Posterior cingulate gyrus (tissue), 11 donors: ENCODE results near the gene SNUPN.

Experiments used
- DNase-seq, 10 donors: peaks; one replicate each; pipeline versions ENCODE4 v3.0.0 to v3.0.0-alpha.2; 2020 to 2021; ENCODE audit warnings: mixed read lengths in 3 of 10
- intact Hi-C: fragments of 100-400 bp; cut with DNase I; formaldehyde crosslinking; loops from one replicate; pipeline ENCODE4 v1.15.1; 2023

Gene SNUPN

DNA sequence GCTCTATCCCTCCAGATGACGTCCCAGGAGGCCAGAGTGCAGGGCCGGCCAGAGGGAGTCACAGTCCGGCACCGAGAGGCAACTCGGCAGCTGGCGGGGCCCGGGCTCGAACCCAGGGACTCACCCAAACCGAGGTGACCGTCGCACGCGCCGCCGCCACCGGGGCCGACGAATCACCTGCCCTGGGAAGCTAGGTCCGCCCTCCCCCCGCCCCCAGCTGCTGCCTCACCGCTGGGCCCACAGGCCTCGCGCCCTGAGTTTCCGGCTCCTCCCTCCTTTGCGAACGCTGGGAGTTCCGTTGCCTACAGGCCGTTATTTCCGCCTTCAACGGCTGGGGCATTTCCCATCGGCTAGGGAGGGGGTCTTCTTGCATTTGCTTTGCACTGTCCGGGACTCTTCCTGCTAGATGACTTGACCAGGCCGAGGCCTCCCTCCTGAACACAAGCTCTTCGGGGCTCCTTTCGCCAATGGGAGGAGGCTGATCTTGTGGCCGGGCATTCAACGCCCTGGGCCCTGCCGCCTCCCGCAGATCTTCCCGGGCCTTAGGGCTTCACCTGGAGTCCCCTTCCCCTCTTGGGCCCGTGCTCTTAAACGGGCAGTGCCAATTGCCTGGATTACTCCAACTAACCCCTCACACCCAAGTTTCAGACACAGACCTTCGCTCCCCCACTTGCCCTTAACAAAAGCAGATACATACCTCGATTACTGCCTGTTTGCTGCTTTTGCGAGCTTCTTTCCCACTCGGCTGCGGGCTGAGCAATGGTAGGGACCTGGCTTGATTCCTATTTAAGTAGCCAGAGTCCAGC is at the start of gene SNUPN:
SNUPN (minus strand) TSS at position 184 of the 806 bp plus-strand sequence. CDS start 4,674 bp downstream, outside the sequence.
- DNase-seq, result peak; percentile 87 to 99 (median 91)
- intact Hi-C loops, result loop anchor here (1.0 to 5.0 kb wide), 3 partner anchors 15 to 258 kb away; partner anchors contain the start of genes IMP3, MAN2C1 and SIN3A

DNA sequence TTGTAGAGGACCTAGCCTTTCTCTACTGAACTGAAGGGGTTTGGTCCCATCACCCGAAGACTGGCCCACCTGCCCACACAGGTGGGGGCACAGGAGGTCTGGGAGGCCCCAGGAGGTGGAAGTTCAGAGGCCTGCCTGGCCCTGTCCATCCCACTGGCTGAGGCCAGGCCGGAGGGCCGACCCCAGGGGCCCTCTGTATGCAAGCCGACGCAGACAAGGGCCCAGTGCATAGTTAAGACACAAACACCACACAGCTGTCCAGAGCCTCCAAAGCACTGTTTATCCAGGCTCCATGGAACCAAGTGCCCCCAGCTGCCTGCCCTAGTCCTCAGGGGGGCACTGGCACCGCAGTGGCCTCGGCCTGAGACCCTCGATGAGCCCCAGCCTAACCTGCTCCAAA is 48.8 kb upstream of the SNUPN start:
- intact Hi-C loops, result no loop called here
- no peak for DNase-seq

DNA sequence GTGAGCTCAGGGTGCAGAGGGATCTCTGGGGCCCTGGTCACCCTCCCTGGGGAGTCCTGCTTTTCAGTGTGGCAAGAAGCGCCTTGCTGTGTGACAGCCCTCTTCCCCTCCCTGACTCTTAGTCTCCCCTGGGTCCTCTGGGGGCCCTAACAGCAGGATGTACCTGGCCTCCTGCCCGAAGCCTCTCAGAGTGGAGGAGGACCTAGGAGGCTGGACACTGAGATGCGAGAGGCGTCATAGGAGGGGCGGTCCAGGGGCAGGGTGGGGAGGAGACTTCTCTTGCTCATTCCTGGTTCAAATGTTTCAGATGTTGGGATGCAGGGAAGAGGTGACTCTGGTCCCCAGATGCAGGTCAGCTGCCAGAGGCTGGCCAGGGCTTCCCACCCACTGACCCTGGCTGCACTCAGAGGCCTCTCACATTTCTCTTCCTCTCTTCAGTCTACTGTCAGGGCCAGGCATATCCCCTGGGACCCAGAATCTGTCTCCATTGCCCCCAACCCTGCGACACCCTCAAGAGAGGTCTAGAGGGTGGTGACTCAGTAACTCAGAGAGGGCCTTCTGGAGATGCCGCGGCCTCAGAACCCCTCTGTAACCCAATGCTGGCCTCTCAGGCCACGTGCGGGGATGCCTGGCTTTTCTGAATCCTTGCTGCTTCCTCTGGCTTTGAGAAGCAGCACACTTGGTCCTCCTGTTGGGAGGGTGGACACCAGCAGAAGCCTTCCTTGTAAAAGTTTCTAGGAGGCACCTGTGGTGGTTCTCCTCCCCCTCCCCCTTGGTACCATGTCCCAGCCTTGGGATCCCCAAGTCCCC is 48.1 kb upstream of the SNUPN start:
- no peak for DNase-seq
- intact Hi-C loops, result no loop called here

DNA sequence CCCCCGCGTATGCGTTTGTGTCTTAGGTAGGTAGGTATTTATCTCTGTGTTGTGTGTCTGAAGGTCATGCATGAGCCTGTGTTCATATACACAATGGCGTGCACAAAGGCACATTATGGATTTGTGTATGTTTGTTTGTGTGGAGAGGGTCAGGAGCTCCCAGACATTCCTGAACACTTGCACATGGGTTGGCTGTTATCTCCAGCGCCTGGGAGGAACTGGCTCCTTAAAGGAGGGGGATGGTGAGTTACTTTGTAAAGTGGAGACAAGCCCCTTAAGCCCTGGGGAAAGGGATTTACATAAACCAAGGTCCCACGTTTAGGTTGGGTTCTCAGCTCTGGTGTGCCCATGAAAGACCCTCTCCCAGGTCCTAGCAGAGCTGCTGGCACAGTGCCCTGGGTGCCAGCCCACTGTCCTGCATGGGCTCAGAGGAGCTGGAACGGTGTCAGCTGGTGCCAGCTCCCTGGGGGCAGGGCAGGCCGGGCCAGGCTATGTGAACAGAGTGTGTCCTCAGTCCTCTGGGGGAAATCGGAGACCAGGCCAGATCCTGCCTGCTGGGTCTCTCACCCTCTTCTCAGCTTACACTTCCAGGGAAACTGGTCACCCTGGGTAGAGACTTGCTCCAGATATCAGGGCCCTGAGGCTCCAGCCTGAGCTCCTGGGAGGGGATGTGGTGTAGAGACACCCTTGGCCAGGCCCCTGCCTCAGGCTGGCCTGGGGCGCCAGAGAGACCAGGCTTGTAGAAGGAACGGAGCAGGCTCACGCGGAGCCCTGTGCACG is 47.3 kb upstream of the SNUPN start:
- intact Hi-C loops, result no loop called here
- DNase-seq, result no peak

DNA sequence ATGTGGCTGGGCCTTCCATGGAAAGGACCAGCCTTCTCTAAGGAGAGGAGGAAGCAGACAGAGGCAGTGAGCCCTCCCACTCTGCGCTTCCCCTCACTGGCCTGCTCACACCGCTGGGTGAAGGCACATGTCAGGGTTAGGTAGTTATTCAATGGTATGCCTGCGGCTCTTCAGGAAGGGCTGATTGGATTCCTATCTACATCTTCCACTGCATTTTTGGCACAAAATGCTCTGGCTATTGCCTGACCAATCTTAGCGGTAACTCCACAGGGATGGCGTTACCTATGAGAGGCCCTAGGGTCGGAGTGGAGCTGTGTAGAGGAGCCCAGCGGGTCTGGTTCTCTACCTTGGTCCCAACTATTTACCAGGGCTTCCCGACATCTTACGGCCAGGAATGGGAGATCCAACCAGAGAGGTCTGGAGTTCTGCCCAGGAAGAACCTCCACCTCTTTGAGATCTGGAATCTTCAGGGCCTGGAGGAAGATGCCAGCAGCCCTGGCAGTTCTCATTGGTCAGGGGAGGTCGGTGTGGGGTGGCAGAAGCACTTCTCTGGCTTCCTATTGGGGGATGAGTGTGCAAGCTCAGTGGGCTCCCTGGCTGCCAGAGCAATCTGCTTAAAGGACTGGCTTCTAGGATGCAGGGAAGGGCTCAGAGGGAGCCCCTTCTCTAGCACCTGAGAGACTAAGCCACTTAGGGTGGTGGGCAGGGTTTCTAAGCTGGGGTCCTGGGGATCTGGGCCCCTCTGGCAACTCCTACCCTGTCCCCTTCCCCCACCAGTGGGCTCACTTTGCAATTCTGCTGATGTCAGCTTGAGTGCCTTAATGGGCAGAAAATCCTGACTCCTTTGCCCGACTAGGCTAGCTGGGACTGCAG is 46.4 kb upstream of the SNUPN start:
- no peak for DNase-seq

DNA sequence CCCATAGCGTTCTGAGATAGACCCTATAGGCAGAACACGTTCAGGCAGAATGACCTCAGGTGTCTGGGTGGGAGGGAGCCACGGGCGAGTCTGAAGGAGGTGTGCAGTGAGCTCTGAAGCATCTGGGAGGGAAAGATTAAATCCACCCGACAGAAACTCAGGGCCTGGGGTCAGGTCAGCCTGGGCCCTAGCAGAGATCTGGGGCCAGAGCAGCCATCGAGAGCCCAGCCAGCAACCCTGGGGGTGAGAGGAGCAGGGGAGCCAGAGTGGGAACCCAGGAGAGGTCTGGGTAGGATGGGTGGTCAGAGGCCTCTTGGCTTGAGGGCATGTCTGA is 44.3 kb upstream of the SNUPN start:
- intact Hi-C loops, result no loop called here
- no peak for DNase-seq

More for the DNA sequence above, 46.4 kb upstream of the SNUPN start:
- intact Hi-C loops, result no loop called here

DNA sequence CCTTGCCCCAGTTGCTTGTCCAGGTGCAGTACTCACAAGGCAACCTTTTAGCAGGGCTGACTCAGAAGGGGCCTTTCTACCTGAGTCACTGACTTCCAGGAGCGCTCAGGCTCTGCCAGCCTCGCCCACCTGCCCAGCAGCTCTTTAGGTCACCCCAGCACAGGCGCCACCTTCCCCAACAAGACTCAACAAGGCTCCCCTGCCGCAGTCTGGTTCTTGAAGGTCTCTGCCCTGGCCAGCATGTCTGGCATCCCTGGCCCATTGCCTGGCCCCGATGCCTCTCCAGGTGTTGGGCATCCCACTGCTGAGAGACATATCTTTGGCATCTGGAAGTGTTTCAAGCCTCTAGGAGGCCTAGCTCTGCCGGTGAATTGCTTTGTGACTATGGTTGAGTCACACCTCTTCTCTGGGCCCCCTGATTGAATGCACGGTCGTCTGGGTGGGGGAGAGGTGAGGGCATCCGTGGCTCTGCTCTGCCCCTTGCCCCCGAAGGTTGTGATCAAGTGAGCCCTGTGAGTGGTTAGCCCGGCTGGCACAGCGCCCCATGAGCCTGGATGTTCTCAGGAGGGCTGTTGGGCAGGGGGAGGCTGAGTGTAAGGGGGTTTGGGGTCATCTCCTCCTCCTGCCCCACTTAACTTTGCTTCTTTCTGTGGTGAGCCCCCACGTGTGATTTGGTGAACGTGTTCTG is 43.8 kb upstream of the SNUPN start:
- intact Hi-C loops, result no loop called here
- no peak for DNase-seq

DNA sequence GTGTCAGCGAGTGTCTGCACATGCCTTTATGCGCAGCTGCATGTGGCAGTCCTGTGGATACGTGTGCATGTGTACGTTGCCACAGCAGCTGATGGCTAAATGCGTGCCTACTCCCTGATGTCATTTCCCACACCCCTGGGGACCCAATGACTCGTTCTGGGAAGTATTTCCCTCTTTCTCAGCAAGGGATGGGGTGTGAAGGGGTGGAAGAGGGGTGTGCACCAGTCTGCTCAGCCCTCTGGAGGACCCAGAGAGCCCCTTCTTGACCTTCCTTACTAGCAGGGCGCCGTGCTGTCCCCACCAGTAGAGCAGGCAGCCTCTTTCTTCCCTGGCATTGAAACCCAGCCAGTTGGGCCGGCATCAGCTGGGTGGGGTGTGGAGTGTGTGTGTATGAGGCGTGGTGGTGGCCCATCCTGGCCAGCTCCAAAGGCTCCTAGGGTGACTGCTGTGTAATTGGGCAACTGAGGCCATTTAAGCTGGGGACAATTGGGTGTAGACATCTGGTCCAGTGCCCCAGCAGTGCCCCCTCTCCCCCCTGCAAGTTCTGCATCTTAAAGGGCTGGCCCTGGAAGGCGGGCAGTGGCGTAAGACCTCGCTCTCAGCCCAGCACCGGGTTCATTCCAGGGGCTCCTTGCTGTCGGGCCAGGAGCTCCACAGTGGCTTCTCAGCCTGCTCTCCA is 41.4 kb upstream of the SNUPN start:
- no peak for DNase-seq
- intact Hi-C loops, result no loop called here

DNA sequence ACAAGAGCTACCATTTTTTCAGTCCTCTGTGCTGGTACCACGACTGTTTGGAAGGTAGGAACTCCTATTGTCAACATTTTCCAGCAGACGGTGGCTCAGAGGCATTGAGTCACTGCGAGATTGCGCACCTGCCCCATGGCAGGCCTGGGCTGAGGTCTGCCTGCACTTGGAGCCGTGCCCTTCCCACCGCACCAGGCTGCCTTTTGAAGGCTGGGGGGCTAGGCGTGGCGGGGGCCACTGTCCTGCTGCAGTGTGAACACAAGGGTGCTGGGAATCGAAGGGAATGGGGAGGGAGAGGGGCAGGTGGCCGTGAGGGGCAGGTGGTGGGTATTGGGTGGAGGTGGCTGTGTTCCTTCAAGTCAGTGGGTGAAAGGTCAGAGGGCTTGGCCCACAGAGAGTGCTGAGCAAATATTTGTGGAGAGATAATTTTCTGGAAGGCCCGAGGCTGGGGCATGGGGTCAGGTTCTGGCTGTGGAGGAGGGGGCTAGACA is 38.5 kb upstream of the SNUPN start:
- intact Hi-C loops, result no loop called here
- no peak for DNase-seq

DNA sequence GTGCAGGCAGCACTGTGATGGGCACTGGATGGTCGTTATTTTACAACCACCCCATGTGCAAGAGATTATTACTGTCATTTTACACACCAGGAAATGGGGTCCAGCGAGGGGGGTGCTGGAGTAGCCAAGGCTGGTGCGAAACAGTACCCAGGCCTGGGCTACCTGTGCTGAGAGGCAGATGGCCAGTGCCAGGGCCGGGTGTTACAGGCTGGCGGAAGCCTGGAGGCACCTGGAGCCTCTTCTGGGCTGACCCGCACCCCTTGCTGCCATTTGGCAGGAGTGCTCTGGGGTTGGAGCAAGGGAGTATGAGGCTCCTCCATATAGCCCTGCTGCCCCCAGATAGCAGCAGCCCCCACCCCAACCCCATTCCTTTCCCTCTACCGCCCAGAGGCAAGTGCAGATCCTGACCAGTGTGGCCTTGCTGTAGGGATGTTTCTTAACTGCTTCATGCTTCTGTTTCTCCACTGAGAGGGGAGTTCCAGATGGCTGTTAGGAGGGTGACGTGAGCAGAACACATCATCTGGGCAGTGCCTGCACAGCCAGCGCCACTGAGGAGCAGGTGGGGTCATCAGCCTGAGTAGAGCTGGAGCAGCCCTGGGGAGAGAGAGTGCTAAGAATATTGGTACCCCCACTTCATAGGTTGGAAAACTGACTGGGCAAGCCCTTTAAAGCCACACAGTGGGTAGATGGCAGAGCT is 37.4 kb upstream of the SNUPN start:
- DNase-seq, result no peak
- intact Hi-C loops, result no loop called here

DNA sequence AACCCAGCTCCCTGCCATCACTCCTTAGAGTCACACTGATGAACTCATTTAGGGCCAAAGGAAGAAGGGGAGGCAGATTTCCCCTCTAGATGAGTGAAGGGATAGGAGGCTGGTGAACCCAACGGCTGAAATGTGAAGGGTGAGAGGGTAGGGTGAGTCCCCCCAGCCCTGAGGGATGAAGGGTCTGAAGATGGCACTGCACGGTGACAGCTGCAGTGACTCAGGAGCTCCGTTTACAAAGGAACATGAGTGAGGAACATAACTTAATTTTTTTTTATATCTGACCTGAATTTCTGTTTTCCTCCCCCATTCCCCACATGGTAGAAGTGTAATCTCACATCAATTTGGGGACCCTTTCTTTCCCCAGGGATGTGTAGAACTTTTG is 36.2 kb upstream of the SNUPN start:
- no peak for DNase-seq
- intact Hi-C loops, result no loop called here

DNA sequence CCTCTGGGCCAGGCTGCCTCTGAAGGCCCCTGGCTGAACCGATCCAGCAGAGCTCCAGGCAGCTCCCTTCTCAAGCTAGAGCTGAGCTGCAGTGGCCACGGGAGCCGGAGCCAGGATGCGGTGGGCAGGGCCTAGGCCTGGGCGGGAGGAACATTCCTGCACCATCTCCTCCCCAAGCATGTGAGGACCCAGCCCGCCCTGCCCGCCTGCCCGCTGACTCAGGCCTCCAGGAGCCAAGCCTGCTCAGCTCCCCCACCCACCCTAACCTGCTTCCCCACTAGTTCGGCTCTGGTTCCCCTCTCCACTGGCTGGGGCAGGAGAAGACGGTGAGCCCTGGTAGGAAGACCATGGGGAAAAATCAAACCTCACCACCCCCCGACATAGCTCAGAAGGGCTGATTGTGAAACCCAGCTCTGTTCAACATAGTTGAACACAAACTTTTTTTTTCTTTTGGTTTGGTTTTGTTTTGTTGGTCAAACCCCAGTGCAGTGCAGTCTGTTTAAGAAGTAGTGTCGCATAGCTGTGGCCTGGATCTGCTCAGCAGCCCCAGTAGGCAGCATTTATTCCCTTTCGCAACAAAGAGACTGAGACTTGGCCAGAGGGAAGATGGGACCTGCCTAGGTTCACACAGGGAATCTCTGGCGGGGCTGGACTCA is 35.7 kb upstream of the SNUPN start:
- DNase-seq, result peak in 4 of 10 donors; percentile 32 to 85 (median 45)
- intact Hi-C loops, result no loop called here

DNA sequence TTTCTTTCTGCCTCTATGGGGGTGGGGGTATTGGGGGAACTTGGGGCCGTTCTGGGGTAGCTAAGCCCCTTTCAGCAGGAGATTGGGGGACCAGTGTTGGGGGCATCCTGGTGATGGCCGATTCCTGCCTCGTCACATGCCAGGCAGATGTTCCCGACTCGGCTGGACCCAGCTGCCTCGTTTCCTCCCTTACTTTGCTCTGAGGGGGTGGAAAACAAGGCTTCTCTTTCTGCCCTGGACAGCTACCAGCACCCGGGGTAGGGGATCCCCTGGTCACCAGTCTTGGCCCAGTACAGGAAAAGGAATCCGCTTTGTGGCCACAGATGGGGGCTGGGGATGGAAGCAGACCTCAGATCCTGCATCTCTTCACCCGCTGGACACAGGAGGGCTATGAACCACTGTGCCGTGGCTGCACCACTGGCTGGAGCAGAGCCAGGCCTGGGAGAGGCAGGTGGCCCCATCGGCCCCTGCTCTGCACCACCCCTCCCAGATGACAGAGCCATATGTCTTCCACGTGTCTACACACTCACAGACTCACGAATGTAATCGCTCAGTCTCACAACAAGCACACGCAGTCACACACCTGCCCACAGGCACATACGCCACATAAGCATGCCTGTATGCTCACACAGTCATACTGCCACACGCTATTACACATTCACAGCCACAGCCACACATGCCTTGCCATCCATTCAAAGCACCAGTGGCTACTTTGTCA is 34.6 kb upstream of the SNUPN start:
- intact Hi-C loops, result no loop called here
- DNase-seq, result no peak

DNA sequence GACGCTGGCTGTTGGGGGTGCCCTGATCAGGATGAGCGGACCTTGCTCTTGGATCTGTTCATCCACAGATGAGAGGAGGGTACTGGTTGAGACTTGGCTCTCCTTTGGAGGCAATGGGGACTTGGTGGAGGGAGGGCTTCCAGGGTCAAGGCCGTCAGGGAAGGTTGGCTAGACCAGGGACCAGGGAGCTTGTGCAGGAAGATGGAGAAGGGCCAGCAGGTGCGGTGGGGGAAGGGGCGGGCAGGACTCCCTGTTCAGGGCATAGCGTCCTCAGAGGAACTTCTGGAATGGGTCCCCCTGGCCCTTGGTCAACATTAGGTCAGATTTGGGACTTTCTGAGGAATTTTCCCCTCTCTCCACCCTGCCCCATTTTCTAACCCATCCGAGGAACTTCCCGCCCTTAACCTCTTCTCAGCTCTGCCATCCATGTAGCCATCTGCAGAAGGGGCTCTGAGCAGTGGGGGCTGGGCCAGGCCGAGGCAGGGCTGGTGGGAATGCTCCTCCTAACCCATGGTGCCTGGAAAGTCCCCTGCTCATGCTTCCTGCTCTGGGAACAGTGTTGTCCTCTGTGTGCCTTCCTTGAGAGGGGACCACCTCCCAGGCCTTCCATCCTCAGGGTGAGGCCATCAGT is 33.7 kb upstream of the SNUPN start:
- DNase-seq, result no peak
- intact Hi-C loops, result no loop called here

DNA sequence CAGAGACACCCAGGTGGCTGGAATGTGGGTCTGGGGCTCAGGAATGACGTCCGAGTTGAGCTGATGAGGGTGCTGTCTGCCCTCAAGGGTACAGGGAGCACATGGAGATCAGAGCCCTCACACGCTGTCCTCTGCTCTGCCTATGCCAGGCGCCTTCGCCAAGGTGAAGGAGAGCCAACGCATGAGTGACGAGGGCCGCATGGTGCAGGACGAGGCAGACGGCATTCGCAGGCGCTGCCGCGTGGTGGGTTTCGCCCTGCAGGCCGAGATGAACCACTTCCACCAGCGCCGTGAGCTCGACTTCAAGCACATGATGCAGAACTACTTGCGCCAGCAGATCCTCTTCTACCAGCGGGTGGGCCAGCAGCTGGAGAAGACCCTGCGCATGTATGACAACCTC is 31.3 kb upstream of the SNUPN start:
- intact Hi-C loops, result no loop called here
- DNase-seq, result no peak

DNA sequence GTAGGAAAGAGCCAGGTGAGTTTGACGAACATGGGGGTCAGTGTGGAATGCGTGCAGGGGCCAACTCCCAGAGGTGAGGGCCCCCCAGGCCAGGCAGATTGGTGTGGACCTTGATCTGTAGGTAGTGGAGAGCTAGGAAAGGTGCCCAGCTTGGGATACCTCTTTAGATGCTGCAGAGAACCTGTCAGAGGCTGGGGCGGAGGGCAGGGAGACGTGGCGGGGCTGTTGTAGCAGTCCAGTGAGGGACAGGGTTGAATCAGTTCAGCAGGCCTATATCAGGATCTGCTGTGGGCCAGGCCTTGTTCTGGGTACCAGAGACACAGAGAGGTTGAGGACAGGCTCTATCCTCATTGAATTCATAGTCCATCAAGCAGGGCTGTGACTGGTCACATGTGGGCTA is 30.8 kb upstream of the SNUPN start:
- intact Hi-C loops, result no loop called here
- DNase-seq, result no peak

DNA sequence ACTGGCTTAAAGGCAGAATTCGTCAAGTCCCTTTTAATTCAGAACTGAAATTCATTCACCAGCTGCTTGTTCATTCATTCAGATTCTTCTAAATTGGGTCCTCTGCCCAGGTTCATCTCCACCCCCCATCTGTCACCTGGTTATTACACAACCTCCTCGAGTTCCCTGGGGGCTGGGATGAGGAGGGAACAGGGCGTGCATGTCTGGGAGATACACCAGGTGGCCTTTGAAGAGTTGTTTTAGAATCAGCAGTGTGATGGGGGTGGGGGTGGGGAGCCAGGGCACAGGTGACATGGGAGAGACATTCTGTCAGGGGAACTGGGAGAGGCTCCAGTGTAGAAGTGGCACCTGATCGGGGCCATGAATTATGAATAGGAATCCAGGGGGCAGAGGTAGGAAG is 30.4 kb upstream of the SNUPN start:
- intact Hi-C loops, result no loop called here
- no peak for DNase-seq
